IPS-18a (cell line): ENCODE data around the gene PIP4K2C.
"Not testable (repeated sequence)": the region's sequence is repeated elsewhere in the genome, so short reads cannot be mapped to it uniquely, and the experiment has no call there.

Experiments used
- H3K27ac ChIP-seq: one replicate; pipeline ENCODE4 v1.5.1; 2013; ENCODE audit warnings: low read length
- H3K27me3 ChIP-seq: one replicate; pipeline ENCODE4 v1.6.1; 2013; ENCODE audit warnings: mild to moderate bottlenecking, low read length; ENCODE audit not compliant: control insufficient read depth, insufficient read depth
- H3K36me3 ChIP-seq: one replicate; pipeline ENCODE4 v1.6.1; 2013; ENCODE audit warnings: low read depth, low read length; ENCODE audit not compliant: control insufficient read depth
- H3K4me1 ChIP-seq: one replicate; pipeline ENCODE4 v1.6.1; 2013; ENCODE audit warnings: low read depth, low read length; ENCODE audit not compliant: control insufficient read depth
- H3K4me3 ChIP-seq: one replicate; pipeline ENCODE4 v1.5.1; 2013; ENCODE audit warnings: low read length
- H3K9ac ChIP-seq: one replicate; pipeline ENCODE4 v1.6.1; 2013; ENCODE audit warnings: mild to moderate bottlenecking, low read length, moderate library complexity
- H3K9me3 ChIP-seq: one replicate; pipeline ENCODE4 v1.6.1; 2013; ENCODE audit warnings: low read depth, low read length; ENCODE audit not compliant: control insufficient read depth

The PIP4K2C gene

GRCh38 chr12:57627501-57628279 lies 36.7 kb downstream of the PIP4K2C start:
- Histone ChIP-seq H3K27me3 (peaks cover 100% of the 10 kb centered on the region), H3K4me1 (peaks cover 18% of the 10 kb centered on the region)

GRCh38 chr12:57628280-57629191 lies 37.5 kb downstream of the PIP4K2C start:
- no peak overlapping the region for H3K9ac ChIP-seq
- no peaks in the 10 kb centered on the region for H3K9me3 ChIP-seq
- no peaks in the 10 kb centered on the region for H3K36me3 ChIP-seq
- H3K4me3 ChIP-seq, result no peak overlapping the region
- no peak overlapping the region for H3K27ac ChIP-seq
- H3K4me1 ChIP-seq, result peaks cover 18% of the 10 kb centered on the region
- H3K27me3 ChIP-seq, result peaks cover 99% of the 10 kb centered on the region

More at GRCh38 chr12:57627501-57628279, 36.7 kb downstream of the PIP4K2C start:
- H3K36me3 ChIP-seq, result no peaks in the 10 kb centered on the region
- no peak overlapping the region for H3K27ac ChIP-seq
- H3K9ac ChIP-seq, result no peak overlapping the region
- H3K9me3 ChIP-seq, result no peaks in the 10 kb centered on the region
- H3K4me3 ChIP-seq, result peak overlapping the region; percentile 40

GRCh38 chr12:57629897-57630471 lies 39.0 kb downstream of the PIP4K2C start:
- Histone ChIP-seq H3K27ac (no peak overlapping the region), H3K9me3 (no peaks in the 10 kb centered on the region), H3K27me3 (peaks cover 93% of the 10 kb centered on the region), H3K36me3 (no peaks in the 10 kb centered on the region), H3K4me3 (no peak overlapping the region), H3K4me1 (peaks cover 18% of the 10 kb centered on the region), H3K9ac (no peak overlapping the region)

GRCh38 chr12:57630891-57631433 lies 40.0 kb downstream of the PIP4K2C start:
- Histone ChIP-seq H3K27me3 (peaks cover 91% of the 10 kb centered on the region), H3K9ac (no peak overlapping the region), H3K4me3 (peak overlapping the region; percentile 52), H3K36me3 (no peaks in the 10 kb centered on the region), H3K4me1 (peaks cover 18% of the 10 kb centered on the region), H3K27ac (no peak overlapping the region), H3K9me3 (no peaks in the 10 kb centered on the region)

- H3K4me3 ChIP-seq, result peak overlapping the region; percentile 52
- peaks cover 86% of the 10 kb centered on the region for H3K27me3 ChIP-seq
- H3K9me3 ChIP-seq, result no peaks in the 10 kb centered on the region
- no peak overlapping the region for H3K9ac ChIP-seq
- peaks cover 18% of the 10 kb centered on the region for H3K4me1 ChIP-seq
- H3K27ac ChIP-seq, result no peak overlapping the region
- H3K36me3 ChIP-seq, result no peaks in the 10 kb centered on the region
Observed at GRCh38 chr12:57631566-57632072, 40.6 kb downstream of the PIP4K2C start.

- Histone ChIP-seq H3K27ac (no peak overlapping the region), H3K36me3 (no peaks in the 10 kb centered on the region), H3K4me3 (peak overlapping the region; percentile 52), H3K4me1 (peaks cover 15% of the 10 kb centered on the region), H3K9me3 (no peaks in the 10 kb centered on the region), H3K9ac (no peak overlapping the region), H3K27me3 (peaks cover 79% of the 10 kb centered on the region)
Observed at GRCh38 chr12:57632073-57632957, 41.3 kb downstream of the PIP4K2C start.

- no peak within 1 kb of the TSS for H3K9ac ChIP-seq
- peak within 1 kb of the TSS; percentile 52 for H3K4me3 ChIP-seq
- peaks cover 7% of the 10 kb centered on the region for H3K4me1 ChIP-seq
- no peak within 1 kb of the TSS for H3K27ac ChIP-seq
- H3K9me3 ChIP-seq, result no peaks in the 10 kb centered on the region
- peaks cover 70% of the 10 kb centered on the region for H3K27me3 ChIP-seq
- H3K36me3 ChIP-seq, result no peaks in the 10 kb centered on the region
Observed at GRCh38 chr12:57632958-57633840, 42.2 kb downstream of the PIP4K2C start, which contains the start of gene B4GALNT1. Gene B4GALNT1 (minus strand): TSS chr12:57633201. CDS start chr12:57632132, 1,069 bp downstream.

GRCh38 chr12:57636731-57637130 lies 45.7 kb downstream of the PIP4K2C start:
- H3K27me3 ChIP-seq, result peaks cover 35% of the 10 kb centered on the region
- H3K36me3 ChIP-seq, H3K9me3 ChIP-seq, H3K4me1 ChIP-seq, H3K27ac ChIP-seq, H3K4me3 ChIP-seq, H3K9ac ChIP-seq: not testable (repeated sequence)

- Histone ChIP-seq H3K9ac (no peak overlapping the region), H3K36me3 (no peaks in the 10 kb centered on the region), H3K27me3 (peaks cover 28% of the 10 kb centered on the region), H3K27ac (no peak overlapping the region), H3K4me3 (no peak overlapping the region), H3K4me1 (peaks cover 3% of the 10 kb centered on the region), H3K9me3 (no peaks in the 10 kb centered on the region)
Observed at GRCh38 chr12:57637364-57637763, 46.4 kb downstream of the PIP4K2C start.

GRCh38 chr12:57638096-57638495 lies 47.1 kb downstream of the PIP4K2C start:
- H3K4me1 ChIP-seq, result peaks cover 3% of the 10 kb centered on the region
- H3K36me3 ChIP-seq, result no peaks in the 10 kb centered on the region
- H3K27me3 ChIP-seq, result peaks cover 22% of the 10 kb centered on the region
- H3K9ac ChIP-seq, result no peak overlapping the region
- H3K9me3 ChIP-seq, result no peaks in the 10 kb centered on the region
- no peak overlapping the region for H3K27ac ChIP-seq
- no peak overlapping the region for H3K4me3 ChIP-seq
